ENCODE measurements around the gene MACF1.

- TF ChIP-seq CTCF (IDR thresholded peaks at IDR 0.05) (no peak), POLR2A (IDR thresholded peaks at IDR 0.05) (no peak), POLR2AphosphoS5 (IDR thresholded peaks at IDR 0.05) (no peak), EP300 (IDR thresholded peaks at IDR 0.05) (no peak)
Measured at GRCh38 chr1:39277879-39278278, 73.4 kb downstream of the MACF1 start.
